ENCODE data around the gene FLVCR2.
"Not testable (repeated sequence)": the region's sequence is repeated elsewhere in the genome, so short reads cannot be mapped to it uniquely, and the experiment has no call there.

FLVCR2 gene

DNA sequence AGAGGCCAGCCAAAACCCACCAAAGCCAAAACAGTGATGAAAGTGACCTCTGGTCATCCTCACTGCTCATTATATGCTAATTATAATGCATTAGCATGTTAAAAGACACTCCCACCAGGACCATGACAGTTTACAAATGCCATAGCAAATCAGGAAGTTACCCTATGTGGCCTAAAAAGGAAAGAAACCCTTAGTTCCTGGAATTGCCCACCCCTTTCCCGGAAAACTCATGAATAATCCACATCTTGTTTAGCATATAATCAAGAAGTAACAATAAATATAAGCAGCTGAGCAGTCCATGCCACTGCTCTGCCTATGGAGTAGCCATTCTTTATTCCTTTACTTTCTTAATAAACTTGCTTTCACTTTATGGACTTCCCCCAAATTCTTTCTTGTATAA, 21.7 kb downstream of the FLVCR2 start:
- not testable (repeated sequence) for DNase-seq

DNA sequence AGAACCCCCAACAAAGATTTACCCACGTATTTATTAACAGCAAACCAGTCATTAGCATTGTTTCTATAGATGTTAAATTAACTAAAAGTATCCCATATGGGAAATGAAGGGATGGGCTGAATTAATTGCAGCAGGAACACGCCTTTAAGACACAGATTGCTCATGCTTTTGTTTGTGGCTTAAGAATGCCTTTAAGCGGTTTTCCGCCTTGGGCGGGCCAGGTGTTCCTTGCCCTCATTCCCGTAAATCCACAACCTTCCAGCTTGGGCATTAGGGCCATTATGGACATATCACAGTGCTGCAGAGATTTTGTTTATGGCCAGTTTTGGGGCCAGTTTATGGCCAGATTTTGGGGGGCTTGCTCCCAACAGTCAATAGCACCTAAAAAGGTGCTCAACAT, 22.6 kb downstream of the FLVCR2 start:
- DNase-seq, result not testable (repeated sequence)

GRCh38 chr14:75602503-75602902, 24.1 kb downstream of the FLVCR2 start:
- no peak for DNase-seq

- no peak for DNase-seq
Observed at GRCh38 chr14:75604979-75605851, 26.8 kb downstream of the FLVCR2 start.

DNA sequence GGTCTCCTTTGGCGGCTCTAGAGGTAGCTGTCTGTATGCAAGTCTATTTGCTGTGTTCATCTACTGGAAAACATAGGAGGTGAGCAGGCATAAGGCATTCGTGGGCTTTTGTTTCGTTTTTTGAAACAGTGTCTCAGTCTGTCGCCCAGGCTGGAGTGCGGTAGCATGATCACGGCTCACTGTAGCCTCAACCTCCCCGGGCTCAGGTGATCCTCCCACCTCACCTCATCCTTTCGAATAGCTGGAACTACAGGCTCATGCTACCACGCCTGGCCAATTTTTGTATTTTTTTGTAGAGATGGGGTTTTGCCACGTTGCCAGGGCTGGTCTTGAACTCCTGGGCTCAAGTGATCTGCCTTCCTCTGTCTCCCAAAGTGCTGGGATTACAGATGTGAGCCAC, 27.5 kb downstream of the FLVCR2 start:
- no peak for DNase-seq

DNA sequence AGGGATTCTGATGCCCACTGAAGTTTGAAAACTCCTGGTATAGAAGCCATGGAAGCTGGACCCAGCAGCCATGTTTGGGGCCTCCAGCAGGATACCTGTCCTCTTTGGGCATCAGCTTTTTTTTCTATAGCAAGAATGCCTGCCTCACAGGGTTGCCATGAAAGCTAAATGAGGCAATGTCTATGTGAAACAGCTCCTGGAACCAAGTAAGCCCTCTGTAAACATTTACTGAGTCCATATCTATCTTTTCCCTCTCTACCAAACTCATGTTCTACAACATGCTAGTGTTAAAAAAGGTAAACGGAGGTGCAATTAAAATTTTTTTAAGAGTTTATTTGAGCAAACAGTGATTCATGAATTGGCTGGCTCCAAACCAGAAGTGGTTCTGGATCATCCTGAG, 28.6 kb downstream of the FLVCR2 start:
- no peak for DNase-seq

DNA sequence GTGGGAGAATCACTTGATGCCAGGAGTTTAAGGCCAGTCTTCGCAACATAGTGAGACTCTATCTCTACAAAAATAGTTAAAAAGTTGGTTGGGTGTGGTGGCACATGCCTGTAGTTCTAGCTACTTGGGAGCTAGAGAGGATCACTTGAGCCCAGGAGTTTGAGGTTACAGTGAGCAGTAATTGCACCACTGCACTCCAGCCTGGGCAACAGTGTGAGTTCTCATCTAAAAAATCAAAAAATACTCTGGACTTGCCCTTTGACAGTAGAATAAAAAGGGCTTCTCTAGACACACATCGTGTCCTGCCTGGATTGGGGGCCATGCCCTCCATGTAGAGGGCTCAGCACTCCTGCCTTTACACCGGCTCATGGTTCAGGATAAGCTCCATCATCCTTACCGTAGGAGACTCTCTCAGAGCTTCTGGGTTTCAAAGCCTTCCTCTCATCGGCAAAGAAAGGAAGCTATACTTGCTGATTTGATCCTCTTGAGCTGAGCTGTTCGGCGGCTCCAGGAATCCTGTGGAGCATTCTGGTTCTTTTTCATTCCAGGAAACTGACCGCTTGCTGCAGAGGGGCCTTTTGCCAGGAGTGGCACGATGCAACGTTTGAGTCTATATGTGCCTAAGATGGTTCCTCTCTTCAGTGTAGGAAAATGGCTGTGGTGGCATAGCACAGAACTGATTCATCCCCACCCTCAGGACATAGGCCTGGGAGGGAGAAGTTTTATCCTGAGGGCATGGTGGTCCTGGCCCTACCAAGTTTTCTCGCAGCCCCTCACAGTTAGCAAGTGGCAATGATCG, 29.6 kb downstream of the FLVCR2 start:
- no peak for DNase-seq

DNA sequence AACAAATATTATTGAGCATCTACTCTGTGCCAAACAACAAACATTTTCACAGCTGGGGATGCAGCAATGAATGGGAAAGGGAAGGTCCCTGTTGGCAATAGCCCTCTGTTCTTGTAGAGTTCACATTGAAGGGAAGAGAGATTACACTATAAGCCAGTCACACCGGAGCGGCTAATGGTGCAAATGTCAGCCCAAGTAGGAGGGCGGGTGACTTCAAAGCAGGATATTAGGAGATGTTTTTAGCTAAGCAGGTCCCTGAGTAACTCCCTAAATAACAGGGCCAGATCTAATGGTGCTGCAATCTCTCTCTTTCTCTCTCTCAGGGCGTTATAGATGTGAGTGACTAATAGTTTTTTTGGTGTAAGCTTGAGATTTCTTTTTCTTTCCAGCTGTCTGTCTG, 30.7 kb downstream of the FLVCR2 start:
- DNase-seq, result no peak

DNA sequence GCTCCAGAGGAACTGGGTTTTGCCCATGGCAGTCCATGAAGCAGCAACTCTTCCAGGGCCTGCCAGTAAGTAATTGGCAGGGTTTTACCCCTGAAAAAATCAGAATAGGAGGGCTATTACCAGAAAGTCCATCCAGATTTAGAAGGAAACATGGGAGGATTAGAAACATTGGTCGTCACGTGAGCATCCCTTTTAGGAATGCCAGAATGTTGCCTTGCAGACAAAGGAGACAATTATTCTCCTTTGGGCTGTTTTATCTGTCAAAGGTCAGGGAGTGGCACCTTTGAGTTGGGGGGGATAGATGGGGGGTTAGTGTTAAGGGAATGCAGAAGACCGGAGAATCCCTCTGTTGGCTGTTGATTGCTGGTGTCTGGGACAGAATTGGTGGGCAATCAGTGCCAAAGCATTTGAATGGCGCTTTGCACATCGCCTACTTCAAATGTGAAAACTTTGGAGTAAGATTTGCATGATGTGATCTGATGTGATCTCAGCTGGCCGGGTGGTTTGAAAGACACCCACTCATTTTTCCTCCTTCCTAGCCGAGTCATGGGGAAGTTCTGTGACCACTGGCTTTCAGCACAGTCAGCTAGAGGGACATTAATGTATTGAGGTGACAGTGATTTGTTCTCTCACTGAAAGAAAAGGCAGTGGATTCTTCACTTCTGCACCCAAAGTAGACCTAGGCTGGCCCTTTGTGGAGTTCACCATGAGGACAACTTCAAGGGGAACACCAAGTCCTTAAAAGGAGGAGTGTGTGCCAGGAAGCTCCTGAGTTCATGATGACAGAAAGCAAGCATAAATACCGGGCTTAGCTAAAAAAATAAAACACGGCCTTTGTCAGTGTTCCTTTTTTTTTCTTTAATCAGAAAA, 31.4 kb downstream of the FLVCR2 start:
- DNase-seq, result no peak

DNA sequence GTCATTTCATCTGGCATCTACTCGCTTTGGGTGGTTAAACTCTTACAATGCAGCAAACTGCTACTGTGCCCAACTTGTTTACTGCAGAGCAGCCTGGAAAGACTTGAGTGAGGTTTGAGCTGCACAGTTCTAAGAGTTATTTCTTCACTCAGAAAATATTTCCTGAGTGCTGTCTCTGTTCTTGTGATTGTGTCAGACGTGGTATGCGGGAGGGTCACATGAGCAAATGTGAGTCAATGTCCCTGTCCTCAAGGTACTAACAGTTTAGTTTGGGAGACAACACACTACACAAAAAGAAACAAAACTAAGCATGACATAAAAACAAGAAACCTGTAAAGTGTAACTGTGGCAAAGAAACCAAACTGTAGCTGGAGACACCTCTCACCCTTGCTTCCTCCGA, 32.4 kb downstream of the FLVCR2 start:
- DNase-seq, result no peak

DNA sequence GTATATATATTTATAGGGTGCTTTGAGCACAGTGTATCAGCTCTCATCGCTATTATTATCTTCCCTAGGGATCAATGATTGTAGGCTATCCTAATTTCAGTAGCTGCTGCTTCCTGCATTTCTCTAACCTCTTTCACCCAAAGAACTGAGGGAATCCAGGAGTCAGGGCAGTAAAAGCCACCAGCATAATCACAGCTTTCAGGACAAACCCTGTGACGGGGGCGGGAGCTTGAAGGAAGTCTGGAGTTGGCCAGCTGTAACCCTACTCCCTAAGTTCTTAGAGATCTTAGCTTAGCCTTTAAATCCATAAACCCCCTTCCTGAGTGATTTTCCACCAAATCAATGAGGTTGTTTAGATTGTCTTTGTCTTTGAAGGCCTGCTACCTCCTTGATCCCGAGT, 33.7 kb downstream of the FLVCR2 start:
- no peak for DNase-seq

DNA sequence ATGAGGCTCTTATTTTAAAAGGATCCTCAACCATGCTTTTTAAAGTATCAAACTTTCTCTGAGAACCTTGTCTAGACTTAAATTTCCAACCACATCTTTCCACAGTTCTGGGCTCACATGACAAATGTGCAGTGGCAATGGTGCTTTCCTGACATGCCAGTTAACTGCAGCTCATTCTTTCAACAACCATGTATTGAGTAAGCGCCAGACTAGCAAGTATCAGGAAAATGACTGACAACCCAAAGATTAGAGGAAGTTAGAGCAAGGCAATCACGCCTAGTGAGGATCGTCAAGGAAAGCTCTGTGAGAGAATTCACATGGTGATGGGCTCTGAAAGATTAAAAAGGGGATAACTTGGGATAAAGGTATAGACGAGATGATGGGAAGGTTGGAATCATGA, 35.8 kb downstream of the FLVCR2 start:
- DNase-seq, result no peak

DNA sequence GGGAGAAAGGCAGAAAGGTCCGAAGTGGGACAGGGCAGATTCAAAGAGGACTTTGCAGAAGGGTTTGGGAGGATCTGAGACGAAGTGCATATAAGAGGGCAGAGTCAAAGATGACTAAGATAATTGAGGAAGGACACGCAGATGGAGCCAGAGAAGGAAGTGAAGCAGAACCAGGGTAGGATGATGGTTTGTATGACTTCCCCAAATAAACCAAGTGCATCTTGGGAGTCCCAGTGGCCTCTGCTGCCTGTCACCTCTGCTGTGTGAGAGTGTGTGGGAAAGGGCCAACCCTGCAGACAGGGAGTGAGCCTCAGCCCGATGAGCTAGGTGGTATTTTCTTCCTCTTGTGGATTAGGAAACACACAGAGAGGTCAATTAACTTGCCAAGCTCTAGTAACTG, 36.8 kb downstream of the FLVCR2 start:
- DNase-seq, result no peak

GRCh38 chr14:75619548-75619947, 41.1 kb downstream of the FLVCR2 start:
- no peak for DNase-seq

DNA sequence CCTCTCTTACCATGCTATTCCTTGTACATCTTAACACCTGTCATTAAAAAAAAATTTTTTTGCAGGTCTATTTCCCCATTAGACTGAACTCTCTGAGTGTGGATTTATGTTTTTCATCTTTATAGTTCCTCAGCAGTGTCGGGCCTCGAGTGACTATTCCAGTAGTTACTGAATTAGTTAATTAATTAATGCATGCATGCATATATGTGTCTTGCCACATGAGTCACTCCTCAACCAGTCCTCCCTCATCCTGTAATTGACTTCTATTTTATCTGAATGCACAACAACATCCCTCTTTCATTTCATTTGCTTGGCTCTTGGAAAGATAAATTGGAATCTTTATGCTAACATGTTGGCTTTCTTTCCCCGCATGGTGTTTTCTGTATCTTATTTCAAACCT, 46.6 kb downstream of the FLVCR2 start:
- DNase-seq, result no peak

DNA sequence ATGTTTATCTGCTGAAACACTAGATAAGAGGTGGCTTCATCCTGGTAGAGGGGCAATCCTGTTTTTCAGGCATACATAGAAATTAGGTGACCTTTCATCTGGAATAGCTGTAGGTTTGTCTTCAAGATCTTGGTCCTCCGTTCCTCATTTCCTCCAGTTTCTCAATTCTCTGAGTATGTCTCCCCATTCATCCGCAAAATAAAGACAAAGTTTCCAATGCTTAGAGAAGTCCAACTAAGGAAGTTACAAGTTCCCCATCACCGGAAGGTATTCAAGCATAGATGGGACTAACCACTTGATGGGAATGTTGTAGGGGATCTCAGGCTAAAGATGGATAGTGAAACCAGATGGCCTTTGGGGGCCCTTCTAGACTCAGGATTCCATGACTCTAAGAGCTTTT, 48.0 kb downstream of the FLVCR2 start:
- no peak for DNase-seq

GRCh38 chr14:75626863-75627262, 48.4 kb downstream of the FLVCR2 start:
- no peak for DNase-seq

GRCh38 chr14:75627406-75627805, 49.0 kb downstream of the FLVCR2 start:
- no peak for DNase-seq

DNA sequence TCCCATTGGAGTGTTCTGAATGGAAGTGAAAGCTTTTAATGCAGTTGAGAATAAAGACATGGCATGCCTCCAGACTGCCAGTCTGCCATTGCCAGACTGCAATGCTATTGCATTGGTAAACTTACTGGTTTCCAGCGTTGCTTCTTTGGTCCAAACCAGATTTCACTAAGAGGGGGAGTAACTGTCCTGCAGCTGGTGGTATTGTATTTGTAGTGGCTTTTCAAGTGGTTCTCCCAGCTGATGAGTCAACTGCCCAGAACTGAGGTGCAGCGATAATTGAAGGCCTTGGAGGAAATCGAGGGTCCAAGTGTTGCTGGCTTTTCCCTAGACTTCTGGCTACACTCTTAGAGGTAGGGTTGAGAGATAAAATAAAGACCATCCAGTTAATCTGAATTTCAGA, 50.4 kb downstream of the FLVCR2 start:
- DNase-seq, result no peak

DNA sequence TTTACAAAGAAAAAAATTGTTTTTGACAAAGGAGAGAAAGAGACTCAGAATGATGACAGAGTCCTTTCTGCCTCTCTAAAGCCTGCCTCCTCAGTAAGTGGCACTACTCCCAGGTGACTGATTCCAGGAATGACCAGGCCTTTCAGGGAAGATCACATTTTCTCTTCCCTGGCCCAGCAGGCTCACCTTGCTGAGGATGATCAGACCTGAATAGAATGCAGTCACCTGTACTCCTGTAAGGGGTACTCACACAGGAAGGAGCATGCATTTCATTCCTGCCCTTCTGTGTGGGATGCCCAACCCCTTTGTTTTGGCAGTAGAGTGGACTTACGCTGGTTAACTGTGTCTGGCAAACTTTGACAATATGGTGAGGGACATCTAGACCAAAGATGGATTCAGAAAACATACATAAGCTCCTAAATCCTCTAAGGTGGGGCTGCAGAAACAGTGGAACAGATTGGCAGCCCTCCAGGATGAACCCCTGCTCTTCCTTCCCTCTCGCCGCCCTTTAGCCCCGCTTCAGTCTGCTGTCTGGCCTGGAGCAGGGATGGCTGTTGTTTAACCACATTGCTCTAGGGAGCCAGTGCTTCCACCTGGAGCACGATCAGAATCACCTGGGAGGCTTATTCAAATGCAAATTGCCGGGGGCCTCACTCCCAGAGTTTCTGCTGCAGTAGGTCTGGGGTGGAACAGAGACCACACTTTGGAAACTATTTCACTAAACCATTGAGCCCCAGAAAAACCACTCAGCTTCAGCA, 52.5 kb downstream of the FLVCR2 start:
- DNase-seq, result no peak

DNA sequence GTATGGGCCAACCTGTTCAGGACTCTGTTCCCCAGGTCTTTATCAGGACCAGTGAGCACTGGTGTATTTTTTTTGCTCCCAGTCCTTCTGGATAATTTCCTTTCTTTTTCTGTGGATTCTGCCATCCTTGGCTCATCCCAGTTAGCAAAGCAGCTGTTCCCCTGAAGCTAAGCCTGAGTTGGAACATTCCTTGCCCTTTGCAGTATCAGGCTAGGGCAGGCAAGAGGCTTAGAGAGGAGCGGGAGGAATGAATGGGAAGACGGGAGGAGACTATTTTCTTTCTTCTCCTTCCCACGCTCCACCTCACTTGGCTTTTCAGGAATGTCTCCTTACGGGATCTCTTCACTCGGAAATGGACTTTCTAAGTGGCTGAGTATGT, 53.0 kb downstream of the FLVCR2 start:
- DNase-seq, result no peak

DNA sequence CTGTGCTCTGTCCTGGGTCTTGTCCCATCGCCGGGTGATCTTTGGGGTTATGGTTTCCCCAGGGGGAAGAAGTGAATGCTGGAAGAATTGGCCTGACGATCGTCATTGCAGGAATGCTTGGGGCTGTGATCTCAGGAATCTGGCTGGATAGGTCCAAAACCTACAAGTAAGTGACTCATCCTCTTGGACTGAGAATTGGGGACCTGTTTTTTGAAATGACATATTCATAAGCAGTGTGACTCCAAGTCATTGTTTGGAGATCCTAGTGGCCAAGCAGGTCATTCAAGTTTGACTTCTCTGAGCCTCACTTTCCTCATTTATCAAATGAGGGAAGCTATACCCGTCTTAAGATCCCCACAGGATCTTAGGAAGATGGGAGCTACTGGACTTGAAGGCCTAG, 56.4 kb downstream of the FLVCR2 start:
- no peak for DNase-seq
